ENCODE results near the gene CD14.
A peak's percentile ranks its signal among the peaks of the same experiment; 100 is the strongest.
"Not testable (repeated sequence)": the region's sequence is repeated elsewhere in the genome, so short reads cannot be mapped to it uniquely, and the experiment has no call there.

Gene CD14

GRCh38 chr5:140633021-140633471 lies at the start of gene CD14:
CD14 (minus strand) TSS chr5:140633175; CDS start chr5:140633071, 104 bp downstream.
- DNase-seq (ENCODE audit: low spot score), result no peak

- no peak for DNase-seq (ENCODE audit: low spot score)
Observed at GRCh38 chr5:140678993-140679392, 46.0 kb upstream of the CD14 start.

DNA sequence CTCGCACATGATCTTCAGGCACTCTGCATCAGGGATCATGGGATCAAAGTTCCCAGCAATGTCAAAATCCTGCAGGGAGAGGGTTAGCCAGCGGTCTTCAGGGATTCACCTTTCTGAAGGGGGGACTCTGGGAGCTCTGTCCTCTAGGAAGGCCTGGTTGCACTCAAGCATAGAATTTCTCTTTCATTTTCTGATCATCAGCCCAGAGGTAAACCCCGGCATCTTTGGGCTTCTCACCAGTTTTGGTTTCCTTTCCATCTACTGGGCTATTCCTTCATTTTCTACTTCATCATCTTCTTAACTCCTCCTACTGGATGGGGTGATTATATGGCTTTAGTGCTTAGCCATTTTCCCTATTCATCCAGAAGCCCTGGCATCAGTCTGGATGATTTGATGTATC lies 45.0 kb upstream of the CD14 start:
- no peak for DNase-seq (ENCODE audit: low spot score)

- no peak for DNase-seq (ENCODE audit: low spot score)
Observed at GRCh38 chr5:140674629-140675028, 41.7 kb upstream of the CD14 start.

GRCh38 chr5:140674211-140674610 lies 41.2 kb upstream of the CD14 start:
- no peak for DNase-seq (ENCODE audit: low spot score)

GRCh38 chr5:140673187-140673976 lies 40.4 kb upstream of the CD14 start, which contains the start of gene DND1:
DND1 (minus strand) TSS chr5:140673576; CDS start chr5:140673542, 34 bp downstream.
- no peak for DNase-seq (ENCODE audit: low spot score)

- DNase-seq (ENCODE audit: low spot score), result peak; percentile 68
Observed at GRCh38 chr5:140672455-140673186, 39.6 kb upstream of the CD14 start.

GRCh38 chr5:140671472-140672125 lies 38.6 kb upstream of the CD14 start:
- DNase-seq (ENCODE audit: low spot score), result no peak

DNA sequence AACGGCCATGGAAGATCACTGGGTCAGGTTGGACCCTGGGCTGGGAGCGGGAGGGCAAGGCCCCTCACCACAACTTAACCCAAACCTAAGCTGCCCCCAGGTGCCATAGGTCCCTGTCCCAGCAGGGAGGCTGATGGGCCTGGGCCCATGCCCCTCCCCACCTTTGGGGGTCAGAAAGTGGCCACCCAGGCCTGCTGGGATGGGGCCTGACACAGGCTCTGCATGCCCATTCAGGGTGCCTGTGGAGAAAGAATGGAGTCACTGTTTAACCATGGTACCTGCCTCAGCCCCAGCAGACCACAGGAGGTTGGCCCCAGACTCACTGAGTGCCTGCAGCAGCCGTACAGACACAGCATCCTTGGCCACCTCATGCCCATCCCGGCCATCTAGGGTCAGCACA lies 38.1 kb upstream of the CD14 start:
- DNase-seq (ENCODE audit: low spot score), result not testable (repeated sequence)

- DNase-seq (ENCODE audit: low spot score), result peak; percentile 94
Observed at GRCh38 chr5:140664359-140665119, 31.6 kb upstream of the CD14 start, which contains the start of gene WDR55. WDR55 (plus strand) TSS chr5:140664904; CDS start chr5:140664913, 9 bp downstream.

GRCh38 chr5:140664030-140664358 lies 31.0 kb upstream of the CD14 start:
- DNase-seq (ENCODE audit: low spot score), result no peak

DNA sequence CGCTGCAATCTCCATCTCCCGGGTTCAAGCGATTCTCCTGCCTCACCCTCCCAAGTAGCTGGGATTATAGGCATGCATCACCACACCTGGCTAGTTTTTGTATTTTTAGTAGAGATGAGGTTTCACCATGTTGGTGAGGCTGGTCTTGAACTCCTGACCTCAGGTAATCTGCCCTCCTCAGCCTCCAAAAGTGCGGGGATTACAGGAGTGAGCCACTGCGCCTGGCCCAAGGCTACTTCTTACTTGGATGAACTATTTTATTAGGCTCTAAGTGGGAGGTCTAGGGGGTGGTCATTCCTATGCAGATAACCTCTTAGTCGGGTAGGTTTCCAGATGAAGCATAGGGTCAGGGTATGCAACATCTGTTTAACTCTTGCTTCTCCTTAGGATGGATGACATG lies 27.4 kb upstream of the CD14 start:
- not testable (repeated sequence) for DNase-seq (ENCODE audit: low spot score)

GRCh38 chr5:140658870-140659269 lies 25.9 kb upstream of the CD14 start:
- no peak for DNase-seq (ENCODE audit: low spot score)

DNA sequence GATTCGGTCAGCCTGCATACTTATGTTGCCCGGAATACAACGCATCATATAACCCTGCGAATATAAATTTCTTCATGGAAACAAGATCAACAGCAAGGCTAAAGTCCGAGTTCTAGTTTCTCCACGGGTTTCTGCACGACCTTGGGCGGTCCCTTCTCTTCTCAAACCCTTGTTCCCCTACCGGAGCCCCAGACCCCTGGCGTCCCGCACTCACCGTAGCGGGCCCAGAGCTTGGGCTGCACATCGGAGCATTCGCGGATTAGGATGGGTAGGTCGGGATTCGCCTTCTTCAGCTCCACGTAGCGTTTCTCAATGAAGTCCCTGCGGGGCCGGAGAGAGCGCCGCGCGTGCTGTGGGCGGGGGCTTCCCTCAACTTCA lies 14.1 kb upstream of the CD14 start:
- DNase-seq (ENCODE audit: low spot score), result no peak

- DNase-seq (ENCODE audit: low spot score), result no peak
Observed at GRCh38 chr5:140642718-140643117, 9.7 kb upstream of the CD14 start.

GRCh38 chr5:140641716-140642115 lies 8.7 kb upstream of the CD14 start:
- DNase-seq (ENCODE audit: low spot score), result no peak

DNA sequence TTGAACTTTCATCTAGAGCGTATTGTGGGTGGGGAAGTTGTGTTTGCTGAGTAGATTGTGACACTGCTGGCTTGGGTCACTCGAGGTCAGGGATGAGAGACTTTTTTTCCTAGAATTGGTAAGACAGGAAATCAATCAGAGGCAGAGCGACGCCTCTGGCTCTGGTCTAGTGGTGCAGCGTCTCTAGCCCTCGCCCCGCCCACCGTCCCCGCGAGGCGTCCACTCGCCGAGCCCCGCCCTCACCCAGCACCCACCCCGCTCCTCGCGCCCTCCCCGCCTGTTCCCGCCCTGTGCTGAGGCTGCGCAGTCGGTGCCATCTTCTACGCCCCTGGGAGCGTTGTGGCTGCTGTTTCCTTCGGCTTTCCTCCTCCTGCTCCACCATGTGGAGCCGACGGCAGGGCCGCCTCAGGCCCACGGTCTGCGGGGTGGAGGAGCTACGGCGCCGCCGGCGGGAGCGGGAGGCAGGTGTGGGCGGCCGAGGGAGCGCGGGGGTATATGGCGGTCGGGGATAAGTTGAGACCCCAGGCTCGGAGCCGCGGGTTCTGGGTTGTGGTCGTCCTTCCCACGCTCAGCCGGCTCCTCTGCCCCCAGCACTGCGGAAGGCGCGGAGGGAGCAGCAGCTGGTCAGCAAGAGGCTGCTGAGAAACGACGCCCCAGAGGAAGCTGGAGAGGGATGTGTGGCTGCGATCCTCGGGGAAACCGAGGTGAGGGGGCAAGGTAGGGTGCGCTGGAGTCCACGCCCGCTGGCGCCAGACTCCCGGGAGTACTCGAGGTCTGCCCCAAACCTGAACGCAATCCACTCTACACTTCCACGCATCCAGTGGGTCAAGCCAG lies 6.4 kb upstream of the CD14 start, which contains the start of gene TMCO6:
TSS of gene TMCO6 (plus strand) at position 304 of the 834 bp plus-strand sequence. CDS start at position 381, 77 bp downstream.
- peak; percentile 97 for DNase-seq (ENCODE audit: low spot score)

DNA sequence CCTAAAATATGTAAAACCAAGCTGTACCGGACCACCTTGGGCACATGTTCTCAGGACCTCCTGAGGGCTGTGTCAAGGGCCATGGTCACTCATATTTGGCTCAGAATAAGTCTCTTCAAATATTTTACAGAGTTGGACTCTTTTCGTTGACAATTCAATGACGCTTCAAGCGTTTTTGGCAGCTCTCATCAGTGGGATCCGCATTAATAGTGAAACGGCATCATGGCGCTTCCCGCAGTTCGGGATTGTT lies 5.8 kb upstream of the CD14 start:
- DNase-seq (ENCODE audit: low spot score), result not testable (repeated sequence)

- DNase-seq (ENCODE audit: low spot score), result no peak
Observed at GRCh38 chr5:140637371-140638100, 4.6 kb upstream of the CD14 start.

Data from ecto neural progenitor cell (in vitro differentiated cells).